Measurements from ENCODE around the gene TTC28.

DNA sequence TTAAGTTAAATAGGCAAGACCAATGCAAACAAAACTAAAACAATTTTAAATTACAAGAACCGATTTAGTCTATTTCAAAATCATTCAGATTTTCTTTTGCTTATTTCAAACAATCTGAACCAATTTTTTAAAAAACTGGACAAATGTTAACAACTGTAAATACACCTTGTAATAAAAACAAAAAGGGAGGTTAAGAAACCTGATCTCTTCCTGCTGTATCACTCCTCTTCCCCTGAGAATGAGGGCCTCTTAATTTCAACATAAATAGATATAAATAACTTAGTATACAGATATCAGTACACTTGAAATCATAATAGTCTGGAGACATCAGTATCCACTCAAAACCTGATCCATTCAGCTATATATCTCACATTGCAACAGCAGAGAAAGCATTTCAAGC is 346.6 kb downstream of the TTC28 start:
- no peak for TF ChIP-seq ATF7 (IDR thresholded peaks at IDR 0.05; ENCODE audit: low read depth)
- no peak for TF ChIP-seq MYC (IDR thresholded peaks at IDR 0.05; ENCODE audit: insufficient read depth, insufficient read length, insufficient replicate concordance, low read length, severe bottlenecking)
- no peak for TF ChIP-seq EZH2 (IDR thresholded peaks at IDR 0.05; ENCODE audit: borderline replicate concordance, control insufficient read depth, low read depth, low read length)
- no peak for TF ChIP-seq ZNF207 (IDR thresholded peaks at IDR 0.05; ENCODE audit: borderline replicate concordance)

Measured in GM12878 (cell line).